ENCODE data around the gene C2orf74.
"Not testable (repeated sequence)": the region's sequence is repeated elsewhere in the genome, so short reads cannot be mapped to it uniquely, and the experiment has no call there.

Gene C2orf74

DNA sequence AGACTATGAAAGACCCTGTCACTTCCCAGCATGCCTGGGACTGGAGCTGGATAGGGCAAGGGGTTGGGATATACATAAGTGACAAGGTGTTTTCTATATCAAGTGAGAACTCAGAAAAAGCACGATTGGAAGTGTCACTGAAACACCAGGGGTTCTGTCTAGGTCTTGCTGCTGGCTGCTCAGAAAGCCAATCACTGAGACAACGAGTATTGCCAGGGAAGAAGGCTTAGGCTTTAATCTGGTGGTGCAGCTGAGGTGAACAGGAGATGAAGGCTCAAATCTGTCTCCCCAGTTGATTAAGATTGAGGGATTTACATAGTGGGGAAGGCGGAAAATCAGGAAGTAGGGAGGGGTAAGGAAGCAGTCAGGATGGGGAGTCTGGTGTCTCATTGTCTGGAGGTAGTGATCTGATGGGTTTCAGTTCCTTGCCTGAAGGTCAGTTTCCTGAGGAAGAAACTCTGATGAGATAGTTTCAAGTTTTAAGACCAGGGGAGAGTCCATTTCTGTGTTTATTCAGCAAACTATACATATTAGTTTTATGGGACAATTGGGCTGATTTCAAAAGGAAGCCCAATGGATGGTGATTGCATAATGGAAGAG, 3.5 kb upstream of the C2orf74 start:
- H3K27me3 ChIP-seq (ENCODE audit: insufficient read depth, low read length, poor library complexity, severe bottlenecking): no peaks in the 10 kb centered on the region
- no peak overlapping the region for H2AFZ ChIP-seq (ENCODE audit: low read length)
- no peak overlapping the region for H3K4me3 ChIP-seq (ENCODE audit: low read length, poor library complexity, severe bottlenecking)
- TF ChIP-seq, protein P1, sequence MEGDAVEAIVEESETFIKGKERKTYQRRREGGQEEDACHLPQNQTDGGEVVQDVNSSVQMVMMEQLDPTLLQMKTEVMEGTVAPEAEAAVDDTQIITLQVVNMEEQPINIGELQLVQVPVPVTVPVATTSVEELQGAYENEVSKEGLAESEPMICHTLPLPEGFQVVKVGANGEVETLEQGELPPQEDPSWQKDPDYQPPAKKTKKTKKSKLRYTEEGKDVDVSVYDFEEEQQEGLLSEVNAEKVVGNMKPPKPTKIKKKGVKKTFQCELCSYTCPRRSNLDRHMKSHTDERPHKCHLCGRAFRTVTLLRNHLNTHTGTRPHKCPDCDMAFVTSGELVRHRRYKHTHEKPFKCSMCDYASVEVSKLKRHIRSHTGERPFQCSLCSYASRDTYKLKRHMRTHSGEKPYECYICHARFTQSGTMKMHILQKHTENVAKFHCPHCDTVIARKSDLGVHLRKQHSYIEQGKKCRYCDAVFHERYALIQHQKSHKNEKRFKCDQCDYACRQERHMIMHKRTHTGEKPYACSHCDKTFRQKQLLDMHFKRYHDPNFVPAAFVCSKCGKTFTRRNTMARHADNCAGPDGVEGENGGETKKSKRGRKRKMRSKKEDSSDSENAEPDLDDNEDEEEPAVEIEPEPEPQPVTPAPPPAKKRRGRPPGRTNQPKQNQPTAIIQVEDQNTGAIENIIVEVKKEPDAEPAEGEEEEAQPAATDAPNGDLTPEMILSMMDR (conservative IDR thresholded peaks at IDR 0.05; ENCODE audit: low read length): no peak
- H3K9me2 ChIP-seq (replicated peaks; ENCODE audit: low read depth, low read length): no peaks in the 10 kb centered on the region
- H3K79me2 ChIP-seq (ENCODE audit: insufficient read depth, low read length): no peaks in the 10 kb centered on the region
- H3K36me3 ChIP-seq (ENCODE audit: insufficient read depth, low read length): no peaks in the 10 kb centered on the region
- no peak overlapping the region for H3K4me2 ChIP-seq (ENCODE audit: low read depth, low read length, poor library complexity, severe bottlenecking)
- H4K20me1 ChIP-seq (ENCODE audit: insufficient read depth, low read length, poor library complexity, severe bottlenecking): no peaks in the 10 kb centered on the region
- H3K9ac ChIP-seq (ENCODE audit: low read depth, low read length, poor library complexity, severe bottlenecking): no peak overlapping the region
- no peaks in the 10 kb centered on the region for H3K9me3 ChIP-seq (ENCODE audit: insufficient read depth, low read depth, low read length)
- H3F3A ChIP-seq (ENCODE audit: low read depth): no peaks in the 10 kb centered on the region
- H3K4me1 ChIP-seq (ENCODE audit: insufficient read depth, low read length, poor library complexity, severe bottlenecking): no peaks in the 10 kb centered on the region

DNA sequence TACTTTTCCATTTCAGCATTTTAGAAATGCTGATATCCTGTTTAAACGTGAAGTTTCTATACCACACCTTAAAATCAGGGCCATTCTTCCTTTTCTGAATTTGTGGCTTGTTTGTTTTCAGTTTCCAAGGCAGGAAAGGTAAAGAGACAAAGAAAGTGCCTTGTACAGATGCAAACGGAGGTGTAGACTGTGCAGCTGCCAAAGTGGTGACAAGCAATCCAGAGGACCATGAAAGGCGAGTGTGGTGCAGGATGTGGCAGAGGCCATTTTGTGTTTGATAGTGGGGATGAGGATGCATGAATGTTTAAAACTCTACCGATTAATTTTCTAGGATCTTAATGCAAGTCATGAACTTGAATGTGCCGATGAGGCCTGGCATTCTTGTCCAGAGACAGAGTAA, 733 bp downstream of the C2orf74 start:
- no peaks in the 10 kb centered on the region for H3K79me2 ChIP-seq (ENCODE audit: insufficient read depth, low read length)
- TF ChIP-seq, protein P1 (conservative IDR thresholded peaks at IDR 0.05; ENCODE audit: low read length): no peak
- no peak for TF ChIP-seq EZH2phosphoT487 (IDR thresholded peaks at IDR 0.05; ENCODE audit: borderline replicate concordance)
- no peaks in the 10 kb centered on the region for H3K4me1 ChIP-seq (ENCODE audit: insufficient read depth, low read length, poor library complexity, severe bottlenecking)
- no peak overlapping the region for H3K9ac ChIP-seq (ENCODE audit: low read depth, low read length, poor library complexity, severe bottlenecking)
- H3K36me3 ChIP-seq (ENCODE audit: insufficient read depth, low read length): no peaks in the 10 kb centered on the region
- no peak overlapping the region for H3K4me2 ChIP-seq (ENCODE audit: low read depth, low read length, poor library complexity, severe bottlenecking)
- no peaks in the 10 kb centered on the region for H3F3A ChIP-seq (ENCODE audit: low read depth)
- no peaks in the 10 kb centered on the region for H3K9me2 ChIP-seq (replicated peaks; ENCODE audit: low read depth, low read length)
- H2AFZ ChIP-seq (ENCODE audit: low read length): no peak overlapping the region
- H4K20me1 ChIP-seq (ENCODE audit: insufficient read depth, low read length, poor library complexity, severe bottlenecking): no peaks in the 10 kb centered on the region
- H3K27me3 ChIP-seq (ENCODE audit: insufficient read depth, low read length, poor library complexity, severe bottlenecking): no peaks in the 10 kb centered on the region
- H3K4me3 ChIP-seq (ENCODE audit: low read length, poor library complexity, severe bottlenecking): no peak overlapping the region
- no peaks in the 10 kb centered on the region for H3K9me3 ChIP-seq (ENCODE audit: insufficient read depth, low read depth, low read length)

DNA sequence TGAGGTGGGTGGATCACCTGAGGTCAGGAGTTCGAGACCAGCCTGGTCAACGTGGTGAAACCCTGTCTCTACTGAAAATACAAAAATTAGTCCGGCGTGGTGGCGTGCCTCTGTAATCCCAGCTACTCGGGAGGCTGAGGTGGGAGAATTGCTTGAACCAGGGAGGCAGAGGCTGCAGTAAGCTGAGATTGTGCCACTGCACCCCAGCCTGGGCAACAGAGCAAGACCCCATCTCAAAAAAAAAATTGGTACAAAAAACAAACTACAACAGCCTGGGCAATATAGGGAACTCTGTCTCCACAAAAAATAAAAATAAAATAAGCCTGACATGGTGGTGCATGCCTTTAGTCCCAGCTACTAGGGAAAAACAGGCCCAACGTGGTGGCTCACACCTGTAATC, 3.1 kb downstream of the C2orf74 start:
- not testable (repeated sequence) for H3K9me2 ChIP-seq (replicated peaks; ENCODE audit: low read depth, low read length); H3K4me2 ChIP-seq (ENCODE audit: low read depth, low read length, poor library complexity, severe bottlenecking); H3K4me1 ChIP-seq (ENCODE audit: insufficient read depth, low read length, poor library complexity, severe bottlenecking); H3F3A ChIP-seq (ENCODE audit: low read depth); H3K79me2 ChIP-seq (ENCODE audit: insufficient read depth, low read length); H2AFZ ChIP-seq (ENCODE audit: low read length); H3K9me3 ChIP-seq (ENCODE audit: insufficient read depth, low read depth, low read length); H3K36me3 ChIP-seq (ENCODE audit: insufficient read depth, low read length); H3K4me3 ChIP-seq (ENCODE audit: low read length, poor library complexity, severe bottlenecking); H4K20me1 ChIP-seq (ENCODE audit: insufficient read depth, low read length, poor library complexity, severe bottlenecking); H3K27me3 ChIP-seq (ENCODE audit: insufficient read depth, low read length, poor library complexity, severe bottlenecking); H3K9ac ChIP-seq (ENCODE audit: low read depth, low read length, poor library complexity, severe bottlenecking)

DNA sequence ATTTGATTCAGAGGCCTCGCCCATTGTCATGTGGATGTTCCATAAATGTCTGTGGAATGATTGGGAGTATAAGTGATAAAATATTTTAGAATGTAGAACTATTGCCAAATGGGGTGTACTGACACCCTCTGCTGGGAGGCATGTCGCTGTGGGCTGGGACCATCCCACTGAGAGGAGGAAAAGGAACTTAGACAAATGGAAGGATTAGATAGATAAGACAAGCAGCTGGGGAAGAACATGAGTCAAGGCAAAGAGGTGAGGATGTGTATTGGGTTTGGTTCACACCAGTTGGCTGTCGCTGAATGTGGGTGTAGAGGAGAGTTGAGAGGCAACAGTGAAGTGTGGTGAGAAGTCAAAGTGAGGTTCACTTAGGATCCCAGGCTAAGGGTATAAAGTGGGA, 4.0 kb downstream of the C2orf74 start:
- Histone ChIP-seq H4K20me1 (ENCODE audit: insufficient read depth, low read length, poor library complexity, severe bottlenecking) (no peaks in the 10 kb centered on the region), H2AFZ (ENCODE audit: low read length) (no peak overlapping the region), H3K36me3 (ENCODE audit: insufficient read depth, low read length) (no peaks in the 10 kb centered on the region), H3K4me2 (ENCODE audit: low read depth, low read length, poor library complexity, severe bottlenecking) (no peak overlapping the region), H3K27me3 (ENCODE audit: insufficient read depth, low read length, poor library complexity, severe bottlenecking) (no peaks in the 10 kb centered on the region), H3K9me3 (ENCODE audit: insufficient read depth, low read depth, low read length) (no peaks in the 10 kb centered on the region), H3K4me1 (ENCODE audit: insufficient read depth, low read length, poor library complexity, severe bottlenecking) (no peaks in the 10 kb centered on the region), H3K9me2 (replicated peaks; ENCODE audit: low read depth, low read length) (no peaks in the 10 kb centered on the region), H3K4me3 (ENCODE audit: low read length, poor library complexity, severe bottlenecking) (no peak overlapping the region), H3K79me2 (ENCODE audit: insufficient read depth, low read length) (no peaks in the 10 kb centered on the region), H3F3A (ENCODE audit: low read depth) (no peaks in the 10 kb centered on the region), H3K9ac (ENCODE audit: low read depth, low read length, poor library complexity, severe bottlenecking) (no peak overlapping the region)
- TF ChIP-seq EZH2phosphoT487 (IDR thresholded peaks at IDR 0.05; ENCODE audit: borderline replicate concordance): no peak
- TF ChIP-seq, protein P1 (conservative IDR thresholded peaks at IDR 0.05; ENCODE audit: low read length): no peak
